H4 (cell line): ENCODE measurements around the gene CD74. TPM values are rescaled to one million over a fixed set of nuclear protein-coding genes. Genes with fewer than 3 reads are reported as not detected.
A peak's percentile ranks its signal among the peaks of the same experiment; 100 is the strongest.

Source experiments
- DNase-seq: peaks from one replicate; pipeline ENCODE4 v3.0.0-alpha.2; 2015; ENCODE audit warnings: low spot score
- total RNA-seq: library from RNA; depleted of rRNA; stranded (reverse); fragments of >200 nt; shearing (Covaris generic); gene quantifications from 2 replicates; pipeline ENCODE4 v1.2.3, GENCODE V29; 2014

The CD74 gene
- total RNA-seq, 1 experiment from 2014 or later, result 1.6 TPM

- peak; percentile 89 for DNase-seq
Observed at GRCh38 chr5:150409638-150410523, 2.8 kb downstream of the CD74 start.

- no peak for DNase-seq
Observed at GRCh38 chr5:150408231-150408943, 4.3 kb downstream of the CD74 start.

- DNase-seq, result no peak
Observed at GRCh38 chr5:150407096-150407720, 5.5 kb downstream of the CD74 start.

GRCh38 chr5:150406723-150407095 lies 6.0 kb downstream of the CD74 start:
- DNase-seq, result no peak

- no peak for DNase-seq
Observed at GRCh38 chr5:150406103-150406722, 6.5 kb downstream of the CD74 start.

GRCh38 chr5:150404941-150405816 lies 7.5 kb downstream of the CD74 start:
- DNase-seq, result no peak

- DNase-seq, result no peak
Observed at GRCh38 chr5:150404535-150404934, 8.2 kb downstream of the CD74 start.

GRCh38 chr5:150404121-150404520 lies 8.6 kb downstream of the CD74 start:
- DNase-seq, result no peak

GRCh38 chr5:150402901-150403342 lies 9.8 kb downstream of the CD74 start:
- no peak for DNase-seq

- no peak for DNase-seq
Observed at GRCh38 chr5:150402229-150402773, 10.4 kb downstream of the CD74 start.

GRCh38 chr5:150401376-150402228 lies 11.1 kb downstream of the CD74 start:
- DNase-seq, result no peak

GRCh38 chr5:150401076-150401375 lies 11.7 kb downstream of the CD74 start:
- no peak for DNase-seq

GRCh38 chr5:150400316-150401075 lies 12.2 kb downstream of the CD74 start:
- DNase-seq, result no peak

GRCh38 chr5:150399524-150400211 lies 13.0 kb downstream of the CD74 start:
- DNase-seq, result no peak

- DNase-seq, result no peak
Observed at GRCh38 chr5:150398722-150399523, 13.8 kb downstream of the CD74 start.

GRCh38 chr5:150397782-150398721 lies 14.7 kb downstream of the CD74 start:
- no peak for DNase-seq
